H1 (cell line): ENCODE results near the gene PKD2. TPM values are rescaled to one million over a fixed set of nuclear protein-coding genes. Genes with fewer than 3 reads are reported as not detected.

ENCODE experiments used
- CTCF ChIA-PET: fragments of 300-600 bp; sonication (Branson Sonifier 250); formaldehyde crosslinking; loops from one replicate; lab custom pipeline; 2021; ENCODE audit not compliant: partially characterized antibody; lab: Charles Lee
- POLR2A ChIA-PET: fragments of 300-600 bp; sonication (Branson Sonifier 250); formaldehyde crosslinking; loops from one replicate; lab custom pipeline; 2021; ENCODE audit warnings: inconsistent platforms; ENCODE audit not compliant: partially characterized antibody; lab: Charles Lee
- DNase-seq, 2 experiments: peaks; one replicate each; pipeline versions ENCODE4 v3.0.0 to v3.0.0-alpha.2; 2010 to 2022; ENCODE audit warnings: low spot score in 2 of 2, low read depth in 1 of 2, mixed read lengths in 1 of 2
- FAIRE-seq: peaks from 2 replicates; lab custom pipeline; 2011; peaks lifted over from hg19 to GRCh38; lab: Jason Lieb, UNC
- H2AFZ ChIP-seq: 2 replicates; pipeline ENCODE4 v1.8.1; 2012; ENCODE audit warnings: low read length, inconsistent platforms
- H2AK5ac ChIP-seq: 2 replicates; pipeline ENCODE4 v1.6.1; 2013; ENCODE audit warnings: low read depth, low read length
- H2BK120ac ChIP-seq: replicated peaks from 2 replicates; pipeline ENCODE3; 2013; ENCODE audit warnings: low read depth, low read length, inconsistent platforms
- H2BK12ac ChIP-seq: 2 replicates; pipeline ENCODE4 v1.6.1; 2013; ENCODE audit warnings: low read depth, low read length
- H2BK15ac ChIP-seq: 2 replicates; pipeline ENCODE4 v1.6.1; 2013; ENCODE audit warnings: low read length
- H2BK20ac ChIP-seq: 2 replicates; pipeline ENCODE4 v1.6.1; 2013; ENCODE audit warnings: low read length
- H2BK5ac ChIP-seq: 2 replicates; pipeline ENCODE4 v1.6.1; 2013; ENCODE audit warnings: low read depth, low read length
- H3K14ac ChIP-seq: 2 replicates; pipeline ENCODE4 v1.6.1; 2013; ENCODE audit warnings: inconsistent platforms; ENCODE audit not compliant: insufficient read length
- H3K18ac ChIP-seq: 2 replicates; pipeline ENCODE4 v1.6.1; 2013; ENCODE audit warnings: low read length; ENCODE audit errors: extremely low read depth
- H3K23ac ChIP-seq: 2 replicates; pipeline ENCODE4 v1.6.1; 2013; ENCODE audit warnings: inconsistent platforms; ENCODE audit not compliant: insufficient read length
- H3K23me2 ChIP-seq: 2 replicates; pipeline ENCODE4 v1.6.1; 2013; ENCODE audit warnings: low read depth, low read length
- H3K27ac ChIP-seq: 2 replicates; pipeline ENCODE4 v1.6.1; 2011; ENCODE audit warnings: low read depth, low read length, inconsistent platforms
- H3K27me3 ChIP-seq, 4 experiments: replicated peaks in 1 of 4; 1 replicate in 1 of 4; 2 replicates in 3 of 4; pipeline versions ENCODE4 v1.6.1 to v1.8.1; 2011 to 2013; ENCODE audit warnings: low read length in 3 of 4, mild to moderate bottlenecking in 3 of 4, inconsistent platforms in 2 of 4, mixed read lengths in 2 of 4, moderate library complexity in 1 of 4; ENCODE audit not compliant: control insufficient read depth in 3 of 4, insufficient read depth in 3 of 4; ENCODE audit errors: extremely low read depth in 1 of 4
- H3K36me3 ChIP-seq, 4 experiments: 2 replicates each; pipeline versions ENCODE4 v1.6.1 to v1.8.1; 2011 to 2013; ENCODE audit warnings: mild to moderate bottlenecking in 4 of 4, low read length in 3 of 4, moderate library complexity in 2 of 4, control low read depth in 1 of 4, inconsistent platforms in 1 of 4; ENCODE audit not compliant: insufficient read depth in 4 of 4, control insufficient read depth in 2 of 4
- H3K4ac ChIP-seq: replicated peaks from 2 replicates; pipeline ENCODE3; 2013; ENCODE audit warnings: low read length, low read depth, mixed read lengths, inconsistent platforms; ENCODE audit not compliant: insufficient read length
- H3K4me1 ChIP-seq, 4 experiments: replicated peaks in 1 of 4; 1 replicate in 1 of 4; 2 replicates in 3 of 4; pipeline versions ENCODE4 v1.6.1 to v1.8.1; 2011 to 2013; ENCODE audit warnings: low read length in 3 of 4, inconsistent platforms in 2 of 4, mixed read lengths in 1 of 4; ENCODE audit not compliant: insufficient read depth in 4 of 4, control insufficient read depth in 3 of 4
- H3K4me2 ChIP-seq, 2 experiments: 2 replicates each; pipeline versions ENCODE4 v1.6.1 to v1.8.1; 2011 to 2013; ENCODE audit warnings: low read depth in 2 of 2, low read length in 2 of 2, control low read depth in 1 of 2, inconsistent platforms in 1 of 2, mild to moderate bottlenecking in 1 of 2; ENCODE audit not compliant: insufficient read depth in 1 of 2
- H3K4me3 ChIP-seq, 4 experiments: fragments of 200-600, 300-600 bp in 1 of 4; sonication (generic), shearing (Covaris generic), sonication (Bioruptor Twin) in 1 of 4; 2 replicates each; pipeline versions ENCODE4 v1.5.1 to v1.8.1; 2011 to 2016; ENCODE audit warnings: low read length in 4 of 4, low read depth in 3 of 4, control low read depth in 2 of 4, inconsistent platforms in 2 of 4, mild to moderate bottlenecking in 2 of 4, mixed read lengths in 1 of 4, moderate library complexity in 1 of 4; ENCODE audit not compliant: insufficient read depth in 2 of 4; ENCODE audit errors: extremely low read depth in 1 of 4
- H3K56ac ChIP-seq: replicated peaks from 2 replicates; pipeline ENCODE3; 2013; ENCODE audit warnings: low read depth, mild to moderate bottlenecking, mixed read lengths, low read length, inconsistent platforms; ENCODE audit not compliant: insufficient read length
- H3K79me1 ChIP-seq: 2 replicates; pipeline ENCODE4 v1.6.1; 2013; ENCODE audit warnings: low read depth, low read length, control low read depth
- H3K79me2 ChIP-seq, 2 experiments: 2 replicates each; pipeline versions ENCODE4 v1.6.1 to v1.8.1; 2012 to 2013; ENCODE audit warnings: low read length in 2 of 2, mild to moderate bottlenecking in 2 of 2, inconsistent platforms in 1 of 2; ENCODE audit not compliant: insufficient read depth in 2 of 2, control insufficient read depth in 1 of 2
- H3K9ac ChIP-seq, 4 experiments: replicated peaks in 1 of 4; 1 replicate in 1 of 4; 2 replicates in 3 of 4; pipeline versions ENCODE4 v1.6.1 to v1.8.1; 2011 to 2013; ENCODE audit warnings: low read depth in 3 of 4, low read length in 3 of 4, control low read depth in 2 of 4, mild to moderate bottlenecking in 2 of 4, moderate library complexity in 2 of 4, inconsistent platforms in 1 of 4; ENCODE audit errors: extremely low read depth in 1 of 4
- H3K9me3 ChIP-seq, 2 experiments: 2 replicates each; pipeline versions ENCODE4 v1.6.1 to v1.8.1; 2012 to 2013; ENCODE audit warnings: mild to moderate bottlenecking in 2 of 2, moderate library complexity in 2 of 2, control low read depth in 1 of 2, inconsistent platforms in 1 of 2, low read depth in 1 of 2, low read length in 1 of 2, mixed read lengths in 1 of 2; ENCODE audit not compliant: insufficient read depth in 2 of 2
- H4K20me1 ChIP-seq, 2 experiments: replicated peaks in 1 of 2; 2 replicates each; pipeline versions ENCODE3 to v1.8.1; 2011 to 2013; ENCODE audit warnings: inconsistent platforms in 2 of 2, low read length in 2 of 2, mild to moderate bottlenecking in 1 of 2; ENCODE audit not compliant: insufficient read depth in 2 of 2, control insufficient read depth in 1 of 2
- H4K5ac ChIP-seq: 2 replicates; pipeline ENCODE4 v1.6.1; 2013; ENCODE audit warnings: low read length, low read depth, mixed read lengths, inconsistent platforms; ENCODE audit not compliant: insufficient read length
- H4K8ac ChIP-seq: 2 replicates; pipeline ENCODE4 v1.8.0; 2013; ENCODE audit warnings: mild to moderate bottlenecking, moderate library complexity, low read length, inconsistent platforms; ENCODE audit not compliant: insufficient read depth; ENCODE audit errors: extremely low read depth
- H4K91ac ChIP-seq: replicated peaks from 2 replicates; pipeline ENCODE3; 2013; ENCODE audit warnings: low read length, mixed read lengths, inconsistent platforms; ENCODE audit not compliant: insufficient read length
- CHD2 ChIP-seq: IDR thresholded peaks from 2 replicates; pipeline ENCODE4 v1.6.1; 2012; ENCODE audit warnings: low read length, improper control_type of control experiment
- FOSL1 ChIP-seq: IDR thresholded peaks from 2 replicates; pipeline ENCODE4 v1.6.1; 2011; ENCODE audit warnings: mild to moderate bottlenecking, low read depth, low read length, moderate library complexity; ENCODE audit not compliant: insufficient read depth
- WGBS, 2 experiments: shearing (Covaris generic) in 1 of 2; methylation state at CpG; one replicate each; pipeline versions ENCODE4 v1.1.6 to v1.1.7; 2013 to 2015; ENCODE audit warnings: low lambda C conversion rate in 2 of 2, mixed read lengths in 2 of 2, inconsistent platforms in 1 of 2, low coverage in 1 of 2, missing lambda C conversion rate in 1 of 2; ENCODE audit not compliant: insufficient replicate concordance in 2 of 2, insufficient coverage in 1 of 2, insufficient read length in 1 of 2; ENCODE audit errors: extremely low coverage in 1 of 2, missing lambda C conversion rate in 1 of 2; 5-methylcytosine and 5-hydroxymethylcytosine counted together
- polyA plus RNA-seq, 7 experiments: library from polyadenylated mRNA; depleted of rRNA in 3 of 7; stranded (reverse) in 5 of 7; unstranded in 2 of 7; fragments of >200 nt in 5 of 7; fragments of 200-250 nt in 2 of 7; gene quantifications; 1 replicate in 5 of 7; 2 replicates in 1 of 7; 4 replicates in 1 of 7; pipeline versions ENCODE4 v1.2.1 to v1.2.3, GENCODE V29; 2011 to 2013; ENCODE audit warnings: missing spikeins in 2 of 7, mixed read lengths in 2 of 7
- total RNA-seq: library from RNA; stranded (reverse); fragmentation: NEBNext Ultra II Directional; extraction: Animal tissue kit (Norgen Biotek cat#: 25700); gene quantifications from 2 replicates; pipeline ENCODE4 v1.2.1, GENCODE V29; 2021

PKD2 gene
- total and polyA plus RNA-seq, 2 of the 8 experiments (the other 6 are each of a cell fraction or from before 2014, with no cell fraction given) = 16.0 to 32.0 TPM

- POLR2A ChIA-PET = no interaction called here
- Histone ChIP-seq H3K14ac (no peak overlapping the region), H3K23me2 (no peaks in the 10 kb centered on the region), H2BK20ac (no peak overlapping the region), H4K91ac (no peak overlapping the region), H2BK12ac (no peak overlapping the region), H3K79me1 (no peaks in the 10 kb centered on the region), H3K4me1 (no peaks in the 10 kb centered on the region), H3K27me3 (no peaks in the 10 kb centered on the region), H3K9me3 (no peaks in the 10 kb centered on the region), H3K4ac (no peak overlapping the region), H3K9ac (no peak overlapping the region), H3K36me3 (peaks cover 2 to 55% (median 15%) of the 10 kb centered on the region in 4 experiments; a peak in 6 of 8 replicates), H3K23ac (no peak overlapping the region), H2AFZ (no peak overlapping the region), H3K18ac (no peak overlapping the region), H4K8ac (no peak overlapping the region), H4K5ac (no peak overlapping the region), H2BK15ac (no peak overlapping the region), H3K27ac (no peak overlapping the region), H4K20me1 (no peaks in the 10 kb centered on the region), H2BK5ac (no peak overlapping the region), H2AK5ac (no peak overlapping the region), H2BK120ac (no peak overlapping the region), H3K4me3 (no peak overlapping the region), H3K56ac (no peak overlapping the region)
- CTCF ChIA-PET = interaction anchor here (1.5 to 4.7 kb wide), 4 partner anchors 140 to 220 kb away, joined by 3 to 79 read pairs (median 4); no protein-coding TSS in a partner anchor
- 94% methylated on average over 3 of the region's 3 CpGs; no CpG with 5 or more reads in 1 of the 2 experiments for whole genome bisulfite sequencing, 2 experiments
- no peak for DNase-seq
- FAIRE-seq = no peak
- no peak for TF ChIP-seq FOSL1
- TF ChIP-seq CHD2 = no peak
- TF ChIP-seq, all 59 proteins: peak for 0
- no peak overlapping the region for H3K4me2 ChIP-seq
- H3K79me2 ChIP-seq = no peaks in the 10 kb centered on the region
Measured at GRCh38 chr4:88058295-88058694, 50.9 kb downstream of the PKD2 start.
